Subcutaneous adipose tissue (tissue), 4 donors: ENCODE measurements around the gene MAFG. TPM values are rescaled to one million over a fixed set of nuclear protein-coding genes. Genes with fewer than 3 reads are reported as not detected.

Experiments used
- total RNA-seq, 4 donors: library from RNA; depleted of rRNA; stranded (reverse); fragments of >200 nt; gene quantifications; one replicate each; pipeline ENCODE4 v1.1.0, GENCODE V29; 2016
- TF ChIP-seq, protein P1 (sequence below): fragments of 450-650 bp; IDR thresholded peaks from one replicate; pipeline ENCODE4 v1.5.1; 2016; ENCODE audit warnings: low read depth, mild to moderate bottlenecking, control low read depth, antibody characterized with exemption, moderate library complexity

The MAFG gene
- total RNA-seq, 4 donors from 2014 or later, result 9.8 to 20.0 (median 15.0) TPM

GRCh38 chr17:81905993-81906392 lies 21.5 kb downstream of the MAFG start:
- TF ChIP-seq, protein P1, sequence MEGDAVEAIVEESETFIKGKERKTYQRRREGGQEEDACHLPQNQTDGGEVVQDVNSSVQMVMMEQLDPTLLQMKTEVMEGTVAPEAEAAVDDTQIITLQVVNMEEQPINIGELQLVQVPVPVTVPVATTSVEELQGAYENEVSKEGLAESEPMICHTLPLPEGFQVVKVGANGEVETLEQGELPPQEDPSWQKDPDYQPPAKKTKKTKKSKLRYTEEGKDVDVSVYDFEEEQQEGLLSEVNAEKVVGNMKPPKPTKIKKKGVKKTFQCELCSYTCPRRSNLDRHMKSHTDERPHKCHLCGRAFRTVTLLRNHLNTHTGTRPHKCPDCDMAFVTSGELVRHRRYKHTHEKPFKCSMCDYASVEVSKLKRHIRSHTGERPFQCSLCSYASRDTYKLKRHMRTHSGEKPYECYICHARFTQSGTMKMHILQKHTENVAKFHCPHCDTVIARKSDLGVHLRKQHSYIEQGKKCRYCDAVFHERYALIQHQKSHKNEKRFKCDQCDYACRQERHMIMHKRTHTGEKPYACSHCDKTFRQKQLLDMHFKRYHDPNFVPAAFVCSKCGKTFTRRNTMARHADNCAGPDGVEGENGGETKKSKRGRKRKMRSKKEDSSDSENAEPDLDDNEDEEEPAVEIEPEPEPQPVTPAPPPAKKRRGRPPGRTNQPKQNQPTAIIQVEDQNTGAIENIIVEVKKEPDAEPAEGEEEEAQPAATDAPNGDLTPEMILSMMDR, result no peak

DNA sequence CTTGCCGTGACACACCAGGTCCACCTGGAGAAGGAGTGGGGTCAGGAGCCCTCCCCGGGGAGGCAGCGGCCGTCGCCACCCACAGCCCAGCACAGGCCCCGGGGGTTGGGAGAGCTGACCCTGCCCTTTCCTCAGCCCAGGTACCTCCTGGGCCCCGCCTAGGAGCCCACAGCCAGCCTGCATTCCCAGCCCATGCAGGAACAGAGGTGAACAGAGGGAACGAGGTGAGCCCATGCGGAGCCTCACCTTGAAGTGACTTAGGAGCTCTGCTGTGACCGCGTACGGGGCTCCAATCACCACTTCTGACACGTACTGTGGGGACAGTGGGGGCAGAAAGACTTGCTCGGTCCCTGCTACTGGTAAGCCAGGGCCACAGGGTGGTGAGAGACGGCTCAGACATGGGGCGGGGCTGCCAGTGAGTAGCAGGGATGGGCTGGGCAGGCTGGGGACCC lies 22.1 kb downstream of the MAFG start:
- TF ChIP-seq, protein P1, result no peak

GRCh38 chr17:81904600-81905423 lies 22.7 kb downstream of the MAFG start:
- TF ChIP-seq, protein P1, result no peak

DNA sequence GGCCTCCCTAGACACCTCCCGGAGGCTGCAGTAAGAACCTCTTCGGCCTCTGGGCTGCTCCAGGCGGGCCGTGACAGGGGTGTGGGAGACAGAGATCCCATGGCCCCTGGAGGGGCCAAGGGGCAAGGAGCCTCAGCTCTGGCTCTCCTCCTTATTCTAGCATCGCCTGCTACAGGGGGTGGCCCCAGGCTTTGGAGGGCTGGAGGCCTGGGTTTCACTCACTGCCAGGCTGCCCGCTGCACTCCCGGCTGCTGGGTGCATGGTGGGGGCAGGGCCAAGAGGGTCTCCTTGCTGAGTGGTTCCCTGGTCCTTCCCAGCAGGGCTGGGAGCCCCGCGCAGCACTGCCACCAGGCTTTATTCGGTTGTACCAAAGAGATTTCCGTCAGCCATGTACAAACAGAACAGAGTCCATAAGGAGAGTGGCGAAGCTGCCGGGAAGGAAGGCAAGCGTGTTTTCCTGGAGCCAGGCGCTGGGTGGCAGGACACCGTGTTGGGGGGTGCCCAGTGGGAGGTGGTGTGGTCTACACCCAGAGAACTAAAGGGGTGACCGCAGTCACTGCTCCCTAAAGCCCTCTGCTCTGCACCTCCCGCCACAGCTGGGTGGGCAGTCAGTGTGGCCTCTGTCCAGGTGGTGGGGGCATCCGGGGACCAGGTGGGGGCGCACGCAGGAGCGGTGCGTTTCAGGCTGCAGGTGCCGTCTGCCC lies 23.5 kb downstream of the MAFG start:
- TF ChIP-seq, protein P1, result no peak

DNA sequence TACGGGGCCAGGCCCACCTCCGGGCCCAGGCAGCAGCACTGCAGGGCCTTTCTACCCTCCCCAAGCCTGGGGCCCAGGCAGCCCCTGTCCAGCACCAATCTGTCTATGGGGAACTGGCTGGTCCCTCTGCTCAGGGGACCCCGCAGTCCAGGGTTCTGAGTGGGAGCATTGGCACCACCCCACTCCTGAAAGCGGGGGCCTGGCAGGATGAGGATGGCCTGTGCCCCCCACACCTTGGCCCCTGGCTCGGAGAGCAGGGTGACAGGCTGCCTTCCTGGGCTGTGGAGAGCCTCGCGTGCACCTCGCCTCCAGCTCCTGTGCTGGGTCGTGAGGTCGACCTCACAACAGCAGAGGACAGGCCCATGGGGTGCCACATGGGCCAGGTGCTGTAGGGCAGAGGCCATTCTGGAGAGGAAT lies 24.1 kb downstream of the MAFG start:
- TF ChIP-seq, protein P1, result no peak

DNA sequence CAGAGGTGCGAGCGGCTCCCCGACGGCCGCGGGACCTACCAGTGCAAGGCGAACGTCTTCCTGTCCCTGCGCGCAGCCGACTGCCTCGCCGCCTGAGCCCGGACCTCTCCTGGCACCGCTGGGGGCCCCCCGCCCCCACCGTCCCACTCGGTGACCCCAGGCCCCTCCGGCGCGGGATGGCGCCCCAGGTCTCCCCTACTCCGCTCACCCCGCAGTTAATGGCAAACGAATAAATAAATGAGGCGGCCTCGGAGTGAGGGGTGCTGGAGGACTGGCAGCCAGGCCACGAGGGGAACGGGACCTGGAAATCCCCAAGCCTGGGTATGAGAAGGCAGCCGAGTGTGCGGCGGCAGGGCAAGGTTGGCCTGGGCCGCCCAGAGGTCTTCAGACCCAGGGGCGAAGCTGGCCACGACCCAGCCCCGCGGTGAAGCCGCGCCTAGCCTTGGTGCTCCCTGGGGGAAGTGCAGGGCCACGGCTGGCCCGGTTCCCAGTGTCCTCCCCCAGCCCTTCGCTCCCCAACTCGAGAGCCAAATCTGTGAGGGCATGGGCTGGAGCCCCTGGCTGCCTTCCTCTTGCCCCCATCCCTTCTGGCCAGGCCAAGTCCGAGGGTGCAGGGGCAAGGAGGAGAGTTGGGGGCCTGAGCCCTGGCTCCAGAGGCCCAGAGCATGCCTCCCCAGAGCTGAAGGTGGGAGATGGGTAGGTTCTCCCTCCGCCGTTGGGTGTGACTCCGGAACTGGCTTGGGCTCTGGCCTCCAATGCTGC lies 24.7 kb downstream of the MAFG start:
- TF ChIP-seq, protein P1, result no peak
